ENCODE measurements around the gene SLC22A3.

DNA sequence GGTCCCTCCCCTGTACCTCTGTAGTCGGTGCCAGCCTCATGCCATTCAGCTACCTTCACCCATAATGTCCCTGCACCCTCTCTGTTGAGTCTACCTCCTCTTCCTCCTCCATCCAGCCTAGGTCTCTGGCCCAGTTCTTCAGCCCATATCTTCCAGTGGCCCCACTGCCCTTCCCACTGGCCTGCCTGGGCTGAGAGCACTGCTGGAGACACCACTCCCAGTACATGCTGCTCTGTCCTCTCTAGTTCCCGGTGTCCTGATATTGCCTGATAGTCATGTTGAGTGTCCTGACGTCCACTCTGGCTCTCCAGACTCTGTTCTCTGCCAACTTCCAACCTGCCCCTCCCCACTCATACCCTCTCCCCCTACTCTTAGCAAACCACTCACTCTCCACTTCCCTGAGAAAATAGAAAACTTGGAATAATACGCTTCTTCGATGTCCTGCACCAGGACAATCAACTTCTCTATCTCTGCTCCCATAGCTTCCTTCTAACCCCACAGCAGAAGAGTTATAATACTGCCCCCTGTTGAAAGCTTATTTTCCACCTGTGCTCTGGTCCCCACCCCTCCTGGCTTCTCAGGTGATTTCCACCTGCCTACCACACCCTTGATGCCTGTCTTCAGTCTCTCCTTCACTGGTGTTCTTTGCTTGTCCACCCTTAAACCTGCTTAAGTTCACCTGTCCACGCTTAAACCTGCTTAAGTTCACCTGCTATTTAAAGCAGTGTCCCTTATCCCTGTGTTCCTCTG lies 19.8 kb downstream of the SLC22A3 start:
- TF ChIP-seq, protein P1, sequence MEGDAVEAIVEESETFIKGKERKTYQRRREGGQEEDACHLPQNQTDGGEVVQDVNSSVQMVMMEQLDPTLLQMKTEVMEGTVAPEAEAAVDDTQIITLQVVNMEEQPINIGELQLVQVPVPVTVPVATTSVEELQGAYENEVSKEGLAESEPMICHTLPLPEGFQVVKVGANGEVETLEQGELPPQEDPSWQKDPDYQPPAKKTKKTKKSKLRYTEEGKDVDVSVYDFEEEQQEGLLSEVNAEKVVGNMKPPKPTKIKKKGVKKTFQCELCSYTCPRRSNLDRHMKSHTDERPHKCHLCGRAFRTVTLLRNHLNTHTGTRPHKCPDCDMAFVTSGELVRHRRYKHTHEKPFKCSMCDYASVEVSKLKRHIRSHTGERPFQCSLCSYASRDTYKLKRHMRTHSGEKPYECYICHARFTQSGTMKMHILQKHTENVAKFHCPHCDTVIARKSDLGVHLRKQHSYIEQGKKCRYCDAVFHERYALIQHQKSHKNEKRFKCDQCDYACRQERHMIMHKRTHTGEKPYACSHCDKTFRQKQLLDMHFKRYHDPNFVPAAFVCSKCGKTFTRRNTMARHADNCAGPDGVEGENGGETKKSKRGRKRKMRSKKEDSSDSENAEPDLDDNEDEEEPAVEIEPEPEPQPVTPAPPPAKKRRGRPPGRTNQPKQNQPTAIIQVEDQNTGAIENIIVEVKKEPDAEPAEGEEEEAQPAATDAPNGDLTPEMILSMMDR (IDR thresholded peaks at IDR 0.05) = no peak
- no peak for TF ChIP-seq POLR2A (IDR thresholded peaks at IDR 0.05)

Measured in testis (tissue), 2 donors.